Ovary (tissue), 9 donors: ENCODE measurements around the gene USP10. TPM values are rescaled to one million over a fixed set of nuclear protein-coding genes. Genes with fewer than 3 reads are reported as not detected.

Experiments used
- DNase-seq, 5 donors: peaks; one replicate each; pipeline ENCODE4 v3.0.0-alpha.2; 2019 to 2020
- H3K27ac ChIP-seq, 2 donors: fragments of 200-600 bp; one replicate each; pipeline versions ENCODE4 v1.5.1 to v1.8.0; 2019 to 2022
- H3K27me3 ChIP-seq: fragments of 200-600 bp; one replicate; pipeline ENCODE4 v1.8.0; 2022
- H3K36me3 ChIP-seq: fragments of 200-600 bp; sonication (generic); one replicate; pipeline ENCODE4 v1.5.1; 2019
- H3K4me1 ChIP-seq: one replicate; pipeline ENCODE4 v1.8.1; 2013; ENCODE audit warnings: mild to moderate bottlenecking, moderate library complexity; ENCODE audit not compliant: insufficient read depth
- H3K4me3 ChIP-seq: fragments of 200-600 bp; sonication (generic); one replicate; pipeline ENCODE4 v1.5.1; 2017
- H3K9me3 ChIP-seq, 2 donors: fragments of 200-600 bp in 1 of 2; sonication (generic) in 1 of 2; one replicate each; pipeline versions ENCODE4 v1.5.1 to v1.8.1; 2013 to 2019; ENCODE audit warnings: mild to moderate bottlenecking in 1 of 2, moderate library complexity in 1 of 2
- EP300 ChIP-seq: sonication (generic); formaldehyde crosslinking; IDR thresholded peaks from one replicate; pipeline ENCODE4 v1.6.1; 2017; ENCODE audit warnings: antibody characterized with exemption
- POLR2A ChIP-seq: fragments of 450-650 bp; IDR thresholded peaks from one replicate; pipeline ENCODE4 v1.6.1; 2017; ENCODE audit warnings: antibody characterized with exemption, mild to moderate bottlenecking, moderate library complexity
- WGBS, 3 donors: extraction: QIAGEN DNeasy Blood & Tissue Kit in 1 of 3; methylation state at CpG; one replicate each; pipeline versions ENCODE4 v1.1.5 to v1.1.7; 2013 to 2017; 5-methylcytosine and 5-hydroxymethylcytosine counted together
- intact Hi-C, 4 donors: fragments of 100-400 bp; cut with DNase I; formaldehyde crosslinking; loops; one replicate each; pipeline versions ENCODE4 v1.11.0 to v1.15.1; 2022 to 2023
- polyA plus RNA-seq, 2 donors: library from polyadenylated mRNA; stranded (reverse); fragments of 200-250 nt in 1 of 2; fragments of 350-450 nt in 1 of 2; fragmentation: Illumina TruSeq in 1 of 2; extraction: RNeasy Lipid Tissue Mini Kit (QIAGEN cat#74804) in 1 of 2; gene quantifications; one replicate each; pipeline ENCODE4 v1.2.3, GENCODE V29; 2013 to 2014
- total RNA-seq, 7 donors: library from RNA; depleted of rRNA in 2 of 7; stranded (reverse); fragments of >200 nt in 2 of 7; fragmentation: NEBNext Ultra II Directional in 3 of 7; extraction: Animal tissue kit (Norgen Biotek cat#: 25700) in 3 of 7; gene quantifications; one replicate each; pipeline versions ENCODE4 v1.1.0 to v1.2.4, GENCODE V29; 2016 to 2023
- TF ChIP-seq, protein P1 (sequence below), 3 donors: fragments of 450-650 bp in 2 of 3; fragments of 200-600 bp in 1 of 3; IDR thresholded peaks; one replicate each; pipeline versions ENCODE4 v1.5.1 to v1.8.0; 2016 to 2022; ENCODE audit warnings: antibody characterized with exemption in 3 of 3, mild to moderate bottlenecking in 1 of 3
- donor health status: DM: no; HTN: no; CAD: no; lungs with moderate emphysema.
- donor health status: DM: no; HTN: no; CAD: no.
- donor health status: Bipolar disorder and iron deficiency.
- donor health status: DM: yes; HTN: yes; CAD: no.
- donor health status: DM: no; HTN: no; CAD: no.
- donor health status: DM: yes; HTN: yes; CAD: no.

Gene USP10
- total and polyA plus RNA-seq, 9 donors, result 24.6 to 98.8 (median 71.4) TPM

DNA sequence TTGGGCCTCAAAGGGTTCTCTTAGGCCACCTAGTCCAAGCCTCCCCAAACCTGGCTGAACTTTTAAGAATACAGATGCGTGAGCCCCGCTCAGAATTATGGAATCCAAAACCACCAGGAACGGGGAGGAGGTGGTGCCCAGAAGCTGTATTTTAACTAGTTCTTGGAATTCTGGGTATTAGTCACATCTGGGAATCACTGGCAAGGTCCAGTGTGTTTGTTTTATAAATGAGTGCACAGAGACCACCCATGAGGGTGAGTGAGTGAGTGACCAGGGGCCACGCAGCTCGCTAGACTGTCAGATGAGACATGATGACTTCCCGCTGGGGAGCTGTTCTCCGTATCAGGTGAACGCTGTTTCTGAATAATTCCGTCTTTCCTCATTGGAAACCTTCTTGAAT lies 37.3 kb upstream of the USP10 start:
- intact Hi-C loops, result no loop called here
- H3K36me3 ChIP-seq, result no peaks in the 10 kb centered on the region
- WGBS, 3 donors, result 78 to 85% (median 83%) methylated on average over 9 of the region's 9 CpGs

DNA sequence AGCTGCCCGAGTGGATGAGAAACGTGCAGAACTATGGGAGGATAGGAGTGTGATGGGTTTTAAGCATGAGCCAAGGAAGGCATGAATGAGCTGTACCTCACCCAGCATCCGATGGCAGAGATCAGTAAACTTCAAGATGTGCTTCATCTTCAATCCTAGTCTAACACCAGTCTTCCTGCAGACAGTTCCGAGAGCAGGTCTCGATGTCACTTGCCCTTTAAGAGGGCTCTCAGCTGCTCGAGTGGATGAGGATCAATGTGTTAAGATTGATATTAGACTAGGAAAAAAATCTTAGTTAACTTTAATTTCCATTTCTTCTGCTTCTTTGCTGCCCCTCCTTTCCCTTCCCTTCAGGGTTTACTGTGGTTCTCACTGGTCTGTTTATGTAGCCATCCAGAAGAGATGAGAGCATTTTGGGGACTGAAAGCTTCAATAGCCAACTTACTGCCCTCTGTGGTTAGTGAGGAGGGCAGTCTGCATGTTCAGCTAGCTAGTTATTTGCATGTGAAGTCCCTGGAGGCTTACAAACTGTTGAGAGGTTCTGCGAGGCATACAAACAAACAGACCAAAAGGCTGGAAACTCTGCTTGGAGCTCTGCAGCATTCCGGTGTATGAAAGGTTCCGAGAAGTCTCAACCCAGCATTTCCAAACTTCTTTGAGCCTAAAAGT lies 36.2 kb upstream of the USP10 start:
- H3K27ac ChIP-seq, result no peak overlapping the region
- H3K9me3 ChIP-seq, result no peaks in the 10 kb centered on the region
- 66 to 82% (median 70%) methylated on average over 9 of the region's 9 CpGs for WGBS, 3 donors
- no peaks in the 10 kb centered on the region for H3K36me3 ChIP-seq
- H3K4me1 ChIP-seq, result no peaks in the 10 kb centered on the region
- no peak for TF ChIP-seq EP300
- TF ChIP-seq, protein P1, sequence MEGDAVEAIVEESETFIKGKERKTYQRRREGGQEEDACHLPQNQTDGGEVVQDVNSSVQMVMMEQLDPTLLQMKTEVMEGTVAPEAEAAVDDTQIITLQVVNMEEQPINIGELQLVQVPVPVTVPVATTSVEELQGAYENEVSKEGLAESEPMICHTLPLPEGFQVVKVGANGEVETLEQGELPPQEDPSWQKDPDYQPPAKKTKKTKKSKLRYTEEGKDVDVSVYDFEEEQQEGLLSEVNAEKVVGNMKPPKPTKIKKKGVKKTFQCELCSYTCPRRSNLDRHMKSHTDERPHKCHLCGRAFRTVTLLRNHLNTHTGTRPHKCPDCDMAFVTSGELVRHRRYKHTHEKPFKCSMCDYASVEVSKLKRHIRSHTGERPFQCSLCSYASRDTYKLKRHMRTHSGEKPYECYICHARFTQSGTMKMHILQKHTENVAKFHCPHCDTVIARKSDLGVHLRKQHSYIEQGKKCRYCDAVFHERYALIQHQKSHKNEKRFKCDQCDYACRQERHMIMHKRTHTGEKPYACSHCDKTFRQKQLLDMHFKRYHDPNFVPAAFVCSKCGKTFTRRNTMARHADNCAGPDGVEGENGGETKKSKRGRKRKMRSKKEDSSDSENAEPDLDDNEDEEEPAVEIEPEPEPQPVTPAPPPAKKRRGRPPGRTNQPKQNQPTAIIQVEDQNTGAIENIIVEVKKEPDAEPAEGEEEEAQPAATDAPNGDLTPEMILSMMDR (IDR thresholded peaks at IDR 0.05), result no peak
- no peak for TF ChIP-seq POLR2A
- no peaks in the 10 kb centered on the region for H3K27me3 ChIP-seq
- intact Hi-C loops, result no loop called here
- DNase-seq, result no peak
- H3K4me3 ChIP-seq, result no peak overlapping the region

More for the DNA sequence above, 37.3 kb upstream of the USP10 start:
- Histone ChIP-seq H3K4me1 (no peaks in the 10 kb centered on the region), H3K27me3 (no peaks in the 10 kb centered on the region), H3K4me3 (no peak overlapping the region), H3K27ac (no peak overlapping the region), H3K9me3 (no peaks in the 10 kb centered on the region)
- TF ChIP-seq, protein P1 (IDR thresholded peaks at IDR 0.05), result no peak
- TF ChIP-seq EP300 (no peak), POLR2A (no peak)
- DNase-seq, result no peak

DNA sequence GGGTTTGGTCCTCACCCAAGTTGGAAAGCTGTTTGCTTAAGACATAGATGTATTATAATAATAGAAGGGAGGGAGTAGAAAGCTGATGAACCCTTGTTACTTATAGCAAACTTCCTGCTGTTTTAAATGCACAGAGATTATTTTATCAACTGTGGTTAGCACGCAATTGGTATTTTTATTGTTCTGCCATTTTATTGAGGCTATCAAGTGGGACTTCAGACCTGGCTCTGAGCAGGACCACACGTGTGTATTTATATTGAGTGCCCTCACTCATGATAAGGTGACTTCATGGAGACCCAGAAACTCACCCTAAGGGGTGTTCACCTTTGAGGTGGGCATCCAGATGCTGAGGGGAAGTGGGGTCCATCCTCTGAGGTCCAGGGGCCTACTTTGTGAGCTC lies 34.4 kb upstream of the USP10 start:
- Histone ChIP-seq H3K4me1 (no peaks in the 10 kb centered on the region), H3K36me3 (no peaks in the 10 kb centered on the region), H3K27ac (no peak overlapping the region), H3K27me3 (no peaks in the 10 kb centered on the region), H3K9me3 (no peaks in the 10 kb centered on the region), H3K4me3 (no peak overlapping the region)
- 78 to 87% (median 78%) methylated on average over 2 of the region's 2 CpGs for WGBS, 3 donors
- TF ChIP-seq POLR2A, result no peak
- TF ChIP-seq, protein P1 (IDR thresholded peaks at IDR 0.05), result no peak
- no peak for TF ChIP-seq EP300
- intact Hi-C loops, result no loop called here
- DNase-seq, result no peak

DNA sequence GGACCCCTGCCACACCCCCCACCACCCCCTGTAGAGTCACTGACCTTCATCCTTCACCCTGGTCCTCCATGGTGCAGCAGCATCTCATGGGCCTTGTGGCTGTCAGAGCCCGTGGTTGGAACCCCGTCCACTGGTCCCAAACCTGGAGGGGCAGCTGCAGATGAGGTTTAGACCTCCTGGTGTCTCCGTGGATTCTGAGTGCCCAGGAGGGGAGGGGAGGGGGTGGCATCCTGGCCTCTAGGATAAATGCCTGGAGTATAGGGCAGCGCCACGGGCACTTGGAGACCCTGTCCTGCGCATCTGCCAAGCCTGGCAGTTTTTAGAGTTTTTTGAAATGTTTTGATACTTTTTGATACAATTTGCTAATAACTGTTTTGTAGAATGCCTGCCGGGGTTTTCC lies 34.0 kb upstream of the USP10 start:
- Histone ChIP-seq H3K4me3 (no peak overlapping the region), H3K27me3 (no peaks in the 10 kb centered on the region), H3K27ac (no peak overlapping the region), H3K36me3 (no peaks in the 10 kb centered on the region), H3K4me1 (no peaks in the 10 kb centered on the region), H3K9me3 (no peaks in the 10 kb centered on the region)
- no peak for DNase-seq
- TF ChIP-seq EP300 (no peak), POLR2A (no peak)
- TF ChIP-seq, protein P1 (IDR thresholded peaks at IDR 0.05), result no peak
- 89 to 98% (median 96%) methylated on average over 7 of the region's 7 CpGs for WGBS, 3 donors
- intact Hi-C loops, result no loop called here
